PC-9 (cell line): Measurements from ENCODE around the gene RNF212. TPM values are rescaled to one million over a fixed set of nuclear protein-coding genes. Genes with fewer than 3 reads are reported as not detected.
"Not testable (repeated sequence)": the region's sequence is repeated elsewhere in the genome, so short reads cannot be mapped to it uniquely, and the experiment has no call there.

Experiments
- BruUV-seq: library from RNA; stranded (reverse); fragments of 400-500 nt; replicated peaks from 2 replicates; lab custom pipeline; 2021; lab: Mats Ljungman, UMichigan
- CTCF ChIA-PET: fragments of 300-600 bp; sonication (Branson Sonifier 250); formaldehyde crosslinking; loops from one replicate; lab custom pipeline; 2022; ENCODE audit warnings: antibody characterized with exemption; lab: Charles Lee
- POLR2A ChIA-PET: fragments of 300-600 bp; sonication (Branson Sonifier 250); formaldehyde crosslinking; loops from one replicate; lab custom pipeline; 2022; ENCODE audit warnings: antibody characterized with exemption; ENCODE audit not compliant: unreplicated experiment; lab: Charles Lee
- DNase-seq, 2 experiments: peaks; one replicate each; pipeline versions ENCODE4 v3.0.0 to v3.0.0-alpha.2; 2015 to 2022; ENCODE audit warnings: mixed read lengths in 1 of 2
- H2AFZ ChIP-seq: fragments of 200-600 bp; sonication (generic); 2 replicates; pipeline ENCODE4 v1.8.1; 2017; ENCODE audit warnings: antibody characterized with exemption
- H3F3A ChIP-seq: fragments of 200-600 bp; sonication (generic); 2 replicates; pipeline ENCODE4 v1.8.1; 2017; ENCODE audit warnings: antibody characterized with exemption, mild to moderate bottlenecking, low read depth; ENCODE audit not compliant: insufficient read depth
- H3K27ac ChIP-seq: fragments of 200-600 bp; sonication (generic); 2 replicates; pipeline ENCODE4 v1.6.1; 2016; ENCODE audit warnings: mixed run types
- H3K27me3 ChIP-seq: fragments of 200-600 bp; sonication (generic); 2 replicates; pipeline ENCODE4 v1.6.1; 2016; ENCODE audit warnings: low read depth, mixed run types; ENCODE audit not compliant: insufficient read depth
- H3K36me3 ChIP-seq: fragments of 200-600 bp; sonication (generic); 2 replicates; pipeline ENCODE4 v1.6.1; 2016; ENCODE audit warnings: low read depth, mixed run types
- H3K4me1 ChIP-seq: fragments of 200-600 bp; sonication (generic); replicated peaks from 2 replicates; pipeline ENCODE4 v1.6.1; 2016; ENCODE audit warnings: mixed run types; ENCODE audit not compliant: insufficient read depth
- H3K4me2 ChIP-seq: fragments of 200-600 bp; sonication (generic); 2 replicates; pipeline ENCODE4 v1.6.1; 2017; ENCODE audit warnings: mixed run types
- H3K4me3 ChIP-seq: fragments of 200-600 bp; sonication (generic); 2 replicates; pipeline ENCODE4 v1.6.1; 2016; ENCODE audit warnings: mixed run types
- H3K79me2 ChIP-seq: fragments of 200-600 bp; sonication (generic); 2 replicates; pipeline ENCODE4 v1.6.1; 2017; ENCODE audit warnings: low read depth, mixed run types
- H3K9me2 ChIP-seq: fragments of 200-600 bp; sonication (generic); 2 replicates; pipeline ENCODE4 v1.8.1; 2017; ENCODE audit warnings: mild to moderate bottlenecking; ENCODE audit not compliant: insufficient read depth
- H3K9me3 ChIP-seq: fragments of 200-600 bp; sonication (generic); 2 replicates; pipeline ENCODE4 v1.8.1; 2016; ENCODE audit warnings: low read depth; ENCODE audit not compliant: insufficient read depth
- H4K20me1 ChIP-seq: fragments of 200-600 bp; sonication (generic); 2 replicates; pipeline ENCODE4 v1.8.1; 2017; ENCODE audit not compliant: insufficient read depth
- CTCF ChIP-seq: fragments of 200-600 bp; sonication (generic); conservative IDR thresholded peaks from 2 replicates; pipeline ENCODE4 v1.6.1; 2017; ENCODE audit warnings: mixed run types, antibody characterized with exemption, mild to moderate bottlenecking, moderate library complexity
- EZH2 ChIP-seq: fragments of 200-600 bp; sonication (generic); IDR thresholded peaks from 2 replicates; pipeline ENCODE4 v1.8.0; 2017; ENCODE audit warnings: antibody characterized with exemption, low read depth
- intact Hi-C: fragments of 100-400 bp; cut with micrococcal nuclease; formaldehyde crosslinking; loops from one replicate; pipeline ENCODE4 v1.10.0; 2022; ENCODE audit not compliant: unreplicated experiment
- total RNA-seq: library from RNA; stranded (reverse); gene quantifications from 2 replicates; pipeline ENCODE4 v1.2.3, GENCODE V29; 2021

Gene RNF212
- total RNA-seq, 1 experiment from 2014 or later = 4.2 TPM

GRCh38 chr4:1047976-1048772, 65.2 kb downstream of the RNF212 start:
- BruUV-seq = no TSS peak
- peaks cover 41% of the 10 kb centered on the region for H3K27me3 ChIP-seq
- no peak overlapping the region for H2AFZ ChIP-seq
- H3K4me1 ChIP-seq = peaks cover 21% of the 10 kb centered on the region
- ChIA-PET CTCF (no interaction called here), POLR2A (no interaction called here)
- no peaks in the 10 kb centered on the region for H3K79me2 ChIP-seq
- H3K9me3 ChIP-seq = no peaks in the 10 kb centered on the region
- peaks cover 10% of the 10 kb centered on the region; the same call in 1 of the 2 replicates for H3F3A ChIP-seq
- H3K4me2 ChIP-seq = no peak overlapping the region
- H4K20me1 ChIP-seq = no peaks in the 10 kb centered on the region
- no peaks in the 10 kb centered on the region for H3K9me2 ChIP-seq
- TF ChIP-seq CTCF (no peak), EZH2 (no peak)
- H3K4me3 ChIP-seq = no peak overlapping the region
- no peak for DNase-seq
- intact Hi-C loops = loop anchor here (10.0 kb wide), 1 partner anchor 287 kb away; no protein-coding TSS in a partner anchor
- H3K36me3 ChIP-seq = no peaks in the 10 kb centered on the region
- no peak overlapping the region for H3K27ac ChIP-seq

GRCh38 chr4:1047106-1047975, 66.0 kb downstream of the RNF212 start:
- Histone ChIP-seq H3K4me1 (peaks cover 25% of the 10 kb centered on the region), H3K27ac (no peak overlapping the region), H3K36me3 (no peaks in the 10 kb centered on the region), H3K79me2 (no peaks in the 10 kb centered on the region), H4K20me1 (no peaks in the 10 kb centered on the region), H3K9me3 (no peaks in the 10 kb centered on the region), H3K27me3 (peaks cover 33% of the 10 kb centered on the region), H3F3A (peaks cover 11% of the 10 kb centered on the region; the same call in 1 of the 2 replicates), H3K9me2 (no peaks in the 10 kb centered on the region), H3K4me2 (no peak overlapping the region), H3K4me3 (no peak overlapping the region), H2AFZ (no peak overlapping the region)
- POLR2A ChIA-PET = interaction anchor here (0.6 kb wide), 1 partner anchor 9 kb away, joined by 6 read pairs; no protein-coding TSS in a partner anchor
- DNase-seq = no peak
- no peak for TF ChIP-seq EZH2
- no peak for TF ChIP-seq CTCF
- intact Hi-C loops = loop anchor here (10.0 kb wide), 1 partner anchor 287 kb away; no protein-coding TSS in a partner anchor
- CTCF ChIA-PET = no interaction called here
- no TSS peak for BruUV-seq

- CTCF ChIA-PET, H4K20me1 ChIP-seq, H2AFZ ChIP-seq, H3K36me3 ChIP-seq, H3K4me2 ChIP-seq, BruUV-seq, H3K9me3 ChIP-seq, H3K4me3 ChIP-seq, H3K9me2 ChIP-seq, H3K27ac ChIP-seq, H3K79me2 ChIP-seq: not testable (repeated sequence)
- peak in 1 of 2 experiments; percentile 52 for DNase-seq
- Histone ChIP-seq H3K4me1 (peaks cover 31% of the 10 kb centered on the region), H3F3A (peaks cover 15% of the 10 kb centered on the region; the same call in 1 of the 2 replicates), H3K27me3 (peaks cover 26% of the 10 kb centered on the region)
- POLR2A ChIA-PET = interaction anchor here (0.6 kb wide), 1 partner anchor 9 kb away, joined by 6 read pairs; no protein-coding TSS in a partner anchor
- intact Hi-C loops = loop anchor here (10.0 kb wide), 1 partner anchor 288 kb away; no protein-coding TSS in a partner anchor
Measured at GRCh38 chr4:1046581-1047011, 66.8 kb downstream of the RNF212 start.
